ENCODE results near the gene GPR183.

The GPR183 gene

DNA sequence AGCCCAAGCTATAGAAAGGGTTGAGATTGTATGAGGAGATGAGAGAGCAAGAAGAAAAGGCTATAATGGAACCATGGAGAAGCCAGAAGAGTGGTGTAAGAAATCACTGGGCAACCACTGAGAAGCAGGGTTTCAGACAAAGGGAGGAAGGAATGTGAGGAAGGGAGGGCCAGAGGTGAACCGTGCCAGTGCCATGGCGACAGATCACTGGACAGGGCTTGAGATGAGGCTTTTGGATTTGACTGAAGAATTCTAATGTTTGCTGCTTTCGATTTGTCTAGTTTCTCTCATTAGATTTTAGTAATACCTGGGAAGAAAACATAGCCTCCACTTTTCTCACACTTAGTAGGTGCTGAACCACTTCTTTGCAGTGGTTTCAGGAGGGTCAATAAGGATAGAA lies 6.3 kb upstream of the GPR183 start:
- no peak for DNase-seq (ENCODE audit: low read depth in 1 of 2, low spot score in 1 of 2)

DNA sequence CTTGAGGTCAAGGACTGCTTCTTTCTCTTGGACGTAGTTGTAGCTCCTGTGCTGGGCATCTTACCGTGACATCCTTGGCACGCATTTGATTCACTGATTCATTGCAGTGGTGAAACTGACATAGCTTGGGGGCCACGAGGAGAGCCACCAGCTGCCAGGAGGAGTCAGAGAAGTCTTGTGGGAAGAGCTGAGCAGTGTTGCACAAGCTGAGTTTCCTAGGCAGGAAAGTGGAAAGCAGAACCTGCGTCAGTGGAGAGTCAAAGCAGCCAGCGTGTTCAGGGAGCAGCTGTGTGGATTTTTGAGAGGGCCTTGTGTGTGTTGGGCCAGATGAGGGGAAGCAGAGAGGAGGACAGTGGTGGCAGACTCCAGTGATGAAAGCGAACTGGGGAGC lies 5.3 kb upstream of the GPR183 start:
- DNase-seq (ENCODE audit: low read depth in 1 of 2, low spot score in 1 of 2), result no peak

DNA sequence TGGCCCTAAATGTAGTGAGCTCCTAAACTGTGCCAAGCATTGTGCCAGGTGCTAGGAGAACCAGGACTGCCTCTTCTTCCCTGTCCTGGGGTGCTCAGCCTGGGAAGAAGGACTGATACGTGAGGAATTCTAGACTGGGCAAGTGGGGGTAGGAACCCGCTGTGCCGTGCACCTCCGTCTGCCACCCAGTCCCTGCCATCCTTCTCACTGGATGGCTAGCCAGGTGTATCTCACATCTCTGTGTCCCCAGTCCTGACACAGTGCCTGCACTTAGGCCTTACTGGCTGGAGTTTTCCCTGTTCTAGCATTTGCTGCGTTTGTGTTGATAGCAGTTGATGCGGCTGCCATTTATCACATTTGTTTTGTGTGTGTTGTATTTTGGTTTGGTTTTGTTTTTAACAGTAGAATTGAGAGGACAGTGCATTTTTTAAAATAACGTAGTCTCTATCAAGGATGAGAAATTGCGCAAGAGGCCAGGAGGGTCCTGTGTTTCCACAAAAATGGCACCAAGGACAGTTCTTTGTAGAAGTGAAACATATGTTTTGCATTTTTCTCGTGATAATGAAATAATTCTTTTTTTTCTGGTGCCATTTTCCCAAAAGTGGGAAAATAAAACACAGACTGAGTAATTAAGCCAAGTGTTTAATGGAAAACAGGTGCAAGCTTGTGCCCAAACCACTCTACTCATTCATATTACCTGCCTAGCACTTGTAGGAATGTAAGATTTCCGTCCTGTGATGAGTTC lies 4.7 kb upstream of the GPR183 start:
- no peak for DNase-seq (ENCODE audit: low read depth in 1 of 2, low spot score in 1 of 2)

DNA sequence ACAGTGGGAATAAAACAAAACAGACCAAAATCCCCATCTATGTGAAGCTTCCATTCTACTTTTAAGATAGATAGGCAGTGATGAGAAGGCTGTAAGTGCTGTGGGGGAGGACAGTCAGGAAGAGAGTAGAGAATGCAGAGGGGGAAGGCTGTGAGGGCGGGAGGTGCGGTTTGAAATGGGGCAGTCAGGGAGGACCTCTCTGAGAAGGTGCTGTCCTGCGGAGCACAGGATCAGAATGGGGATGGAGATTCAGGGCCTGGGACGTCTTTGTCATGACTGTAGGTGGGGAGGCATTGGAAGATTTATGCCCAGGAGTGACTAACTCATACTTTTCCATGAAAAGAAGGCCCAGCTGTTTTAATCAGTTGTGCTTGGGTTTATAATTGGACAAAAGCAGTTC lies 3.9 kb upstream of the GPR183 start:
- no peak for DNase-seq (ENCODE audit: low read depth in 1 of 2, low spot score in 1 of 2)

DNA sequence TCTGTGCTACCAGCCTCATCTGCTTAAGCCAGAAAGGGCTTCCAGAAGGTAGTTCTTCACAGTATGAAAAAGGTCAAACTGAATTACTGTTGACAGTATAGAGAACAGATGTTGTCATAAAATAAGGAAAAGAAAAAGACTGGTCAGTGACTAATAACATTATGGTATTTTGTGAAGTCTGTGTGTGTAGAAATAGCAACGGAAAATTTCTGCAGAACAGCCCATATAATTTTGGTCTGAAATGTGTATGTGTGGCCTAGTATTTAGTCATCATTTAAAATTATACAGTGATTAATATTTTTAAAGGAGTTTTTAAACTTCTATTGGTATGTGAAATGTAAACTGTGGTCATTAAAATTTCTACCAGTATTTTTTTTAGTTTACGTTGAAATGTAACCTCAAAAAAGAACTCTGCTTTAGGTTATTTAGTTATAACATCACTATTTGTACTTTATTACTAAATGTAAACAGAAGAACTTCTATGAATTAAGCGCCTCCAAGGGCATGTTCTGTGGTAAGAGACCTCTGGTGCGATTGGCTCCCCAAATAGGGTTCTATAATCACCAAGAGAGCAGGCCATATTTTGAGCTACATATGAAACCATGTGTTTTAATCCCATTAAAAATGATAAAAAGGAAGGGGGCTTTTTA lies 3.3 kb upstream of the GPR183 start:
- DNase-seq (ENCODE audit: low read depth in 1 of 2, low spot score in 1 of 2), result no peak

DNA sequence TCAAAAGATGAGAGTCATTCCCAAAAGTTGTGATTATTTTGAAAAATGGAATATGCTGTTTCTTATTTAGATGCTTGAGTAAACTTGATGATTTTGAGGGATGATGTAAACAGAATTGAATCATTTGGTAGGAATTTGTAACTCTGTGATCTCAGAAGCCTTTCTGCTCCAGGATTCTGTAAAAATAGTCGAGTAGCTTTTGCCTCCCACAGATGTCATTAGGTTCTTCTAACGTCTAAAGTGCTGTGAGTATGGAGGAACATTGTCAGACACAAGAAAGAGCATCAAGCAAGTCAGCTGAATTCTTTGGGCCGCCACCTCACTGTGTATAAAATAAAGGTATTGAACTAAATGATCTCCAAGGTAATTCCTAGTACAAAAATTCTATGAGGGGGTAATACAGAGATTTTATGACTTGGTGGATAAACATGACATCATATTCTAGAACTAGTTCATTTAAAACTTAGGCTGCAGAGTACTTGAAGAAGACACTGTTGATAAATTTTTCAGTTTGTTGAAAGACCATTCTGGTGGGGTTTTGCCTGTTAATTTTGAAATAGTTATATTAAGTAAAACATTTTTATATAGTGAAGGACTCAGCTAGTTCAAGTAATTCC lies 1.4 kb upstream of the GPR183 start:
- DNase-seq (ENCODE audit: low read depth in 1 of 2, low spot score in 1 of 2), result no peak

DNA sequence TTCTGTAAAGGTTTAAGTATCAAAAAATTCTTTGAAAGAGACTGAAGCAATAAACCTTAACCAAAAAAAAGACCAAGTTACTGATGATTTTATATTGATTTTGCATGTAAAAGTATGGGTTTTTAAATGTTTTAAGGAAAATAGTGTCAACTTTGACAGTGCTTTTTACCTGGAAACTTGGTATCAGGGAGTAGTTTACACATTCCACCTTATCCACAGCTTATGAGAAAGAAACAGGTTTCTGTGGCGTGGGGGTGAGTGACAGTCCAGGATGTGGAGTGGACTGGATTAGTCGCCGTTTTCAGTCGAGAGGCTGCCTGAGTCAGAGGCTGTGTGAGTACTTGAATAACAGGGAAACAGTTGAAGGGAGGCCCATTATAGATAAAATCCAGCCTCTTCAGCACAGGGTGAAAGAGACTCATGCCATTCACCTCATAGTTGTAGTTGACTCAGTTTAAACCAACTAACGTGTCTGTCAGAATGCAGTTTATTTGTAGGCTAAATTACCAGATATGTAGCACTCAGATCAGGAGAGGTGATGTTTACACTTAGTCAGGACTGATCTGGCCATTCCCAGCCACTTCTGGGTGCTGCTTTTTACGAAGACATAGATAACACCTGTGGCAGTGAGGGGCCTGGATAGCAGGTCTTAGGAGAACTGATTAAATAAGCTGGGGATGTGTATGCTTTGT lies 595 bp upstream of the GPR183 start:
- peak in 1 of 2 donors; percentile 77 for DNase-seq (ENCODE audit: low read depth in 1 of 2, low spot score in 1 of 2)

DNA sequence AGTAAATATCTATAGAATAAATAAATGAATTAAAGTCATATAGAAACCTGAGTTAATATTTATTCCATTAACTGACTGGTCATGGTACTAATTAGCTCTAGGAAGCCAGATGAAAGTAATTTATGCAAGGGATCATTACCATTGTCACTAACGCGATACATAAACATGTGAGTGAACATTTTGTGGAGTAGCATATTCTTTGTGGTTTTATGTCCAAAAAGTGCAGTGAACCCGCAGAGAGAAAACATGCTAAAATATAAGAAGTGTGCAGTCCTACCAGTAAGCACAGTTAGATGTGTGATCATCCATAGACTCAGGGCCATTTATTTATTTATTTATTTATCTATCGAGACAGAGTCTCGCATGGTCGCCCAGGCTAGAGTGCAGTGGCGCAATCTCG lies 1.6 kb downstream of the GPR183 start:
- DNase-seq (ENCODE audit: low read depth in 1 of 2, low spot score in 1 of 2), result no peak

DNA sequence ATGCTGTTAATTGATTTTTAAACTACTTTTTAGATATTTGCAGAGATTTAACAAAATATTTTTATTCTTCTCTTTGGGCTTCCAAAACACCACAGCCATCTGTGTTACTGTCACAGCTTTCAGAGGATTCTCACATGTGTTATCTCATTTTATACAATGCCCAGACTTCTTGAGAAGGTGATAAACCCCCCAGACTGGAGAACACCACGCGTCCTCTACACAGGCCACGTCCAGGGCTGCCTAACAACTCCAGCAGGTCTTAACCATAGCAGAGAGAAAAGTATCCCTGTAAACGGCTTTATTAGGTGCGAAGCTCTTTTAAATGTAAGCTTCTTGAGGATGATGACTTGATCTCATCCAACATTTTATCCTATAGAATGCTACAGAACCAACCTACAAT lies 2.0 kb downstream of the GPR183 start:
- no peak for DNase-seq (ENCODE audit: low read depth in 1 of 2, low spot score in 1 of 2)

DNA sequence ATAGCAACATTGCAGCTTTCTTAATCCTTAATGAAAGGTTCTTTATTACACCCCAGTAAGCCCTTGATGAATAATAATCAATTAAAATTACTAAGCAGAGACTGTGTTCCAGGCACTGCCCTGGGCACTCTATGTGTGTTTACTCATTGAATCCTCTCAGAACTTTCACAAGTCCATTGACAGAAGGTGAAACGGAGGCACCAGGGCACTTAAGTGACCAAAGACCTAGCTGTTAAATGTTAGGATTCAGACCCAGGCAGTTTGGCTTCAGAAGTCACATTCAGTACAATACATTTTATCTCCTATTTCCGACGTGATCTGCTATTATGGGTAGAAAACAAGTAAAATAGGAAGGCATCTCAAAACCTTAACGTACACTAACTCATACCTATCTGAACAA lies 2.7 kb downstream of the GPR183 start:
- no peak for DNase-seq (ENCODE audit: low read depth in 1 of 2, low spot score in 1 of 2)

DNA sequence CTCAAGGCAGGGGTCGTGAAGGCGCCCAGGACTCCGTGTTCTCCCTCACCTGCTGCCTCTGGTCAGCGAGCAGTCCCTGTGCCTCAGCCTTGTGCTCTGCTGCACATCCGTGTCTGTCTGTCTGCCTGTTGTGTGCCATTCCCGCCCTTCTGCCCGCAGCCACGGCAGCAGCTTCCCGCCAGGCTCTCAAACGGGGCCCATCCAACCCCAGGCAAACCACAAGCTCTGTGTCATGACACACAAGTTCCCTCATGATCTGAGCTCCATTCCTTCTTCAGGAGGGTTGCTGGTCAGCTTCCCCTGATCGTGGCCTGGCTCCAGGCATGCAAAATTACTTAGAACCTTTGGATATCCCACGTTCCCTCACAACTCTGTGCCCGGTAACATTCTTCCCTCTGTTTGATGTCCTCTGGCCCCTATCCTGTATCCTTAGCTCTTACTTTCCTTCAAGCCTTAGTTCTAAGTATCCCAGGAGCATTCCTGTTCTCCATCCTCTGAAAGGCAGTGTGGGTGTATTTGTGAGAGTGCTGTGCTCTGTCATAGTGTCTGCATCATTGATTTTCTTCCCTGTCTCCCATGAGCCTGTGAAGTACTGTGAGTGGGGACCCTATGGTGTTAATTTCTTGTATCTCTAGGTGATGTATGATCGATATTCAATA lies 3.2 kb downstream of the GPR183 start:
- peak in 1 of 2 donors; percentile 54 for DNase-seq (ENCODE audit: low read depth in 1 of 2, low spot score in 1 of 2)

DNA sequence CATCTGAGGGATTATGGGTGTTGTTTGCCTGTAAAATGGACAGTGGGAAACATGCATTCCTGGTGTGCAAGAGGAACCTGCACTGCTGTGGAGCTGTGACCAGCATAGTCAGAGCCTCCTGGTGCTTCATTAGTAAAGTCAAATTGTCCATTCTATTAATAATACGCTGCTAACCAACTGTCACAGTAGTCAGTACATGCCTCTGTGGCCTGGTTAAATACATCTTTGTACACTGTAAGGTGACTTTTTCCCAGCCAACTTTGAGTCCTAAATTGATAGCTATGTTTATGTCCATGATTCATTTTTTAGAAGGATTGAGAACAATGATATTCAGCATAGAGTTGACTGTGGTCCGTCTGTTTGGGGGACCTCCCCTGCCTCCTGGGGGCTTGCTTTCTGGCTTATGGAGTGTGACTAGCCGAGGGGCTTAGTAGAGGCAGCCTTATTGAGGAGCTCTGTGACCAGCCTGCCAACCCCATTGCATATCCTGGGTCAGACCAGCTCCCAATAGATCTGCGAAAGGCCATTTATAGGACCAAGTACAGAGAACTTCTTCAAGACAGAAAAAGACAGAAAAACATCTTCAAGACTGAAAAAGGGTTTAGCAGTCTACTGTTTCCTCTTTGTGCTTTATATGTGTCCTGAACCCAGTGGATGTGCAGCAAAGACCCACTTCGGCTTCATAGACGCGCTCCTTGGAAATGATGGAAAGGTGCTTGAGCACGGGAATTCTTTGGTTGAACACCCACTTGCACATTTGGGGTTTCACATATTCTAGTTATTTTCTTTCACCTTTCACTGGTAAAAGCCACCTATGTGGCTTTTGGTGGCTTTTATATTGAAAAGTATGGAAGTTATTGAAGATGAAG lies 4.3 kb downstream of the GPR183 start:
- no peak for DNase-seq (ENCODE audit: low read depth in 1 of 2, low spot score in 1 of 2)

DNA sequence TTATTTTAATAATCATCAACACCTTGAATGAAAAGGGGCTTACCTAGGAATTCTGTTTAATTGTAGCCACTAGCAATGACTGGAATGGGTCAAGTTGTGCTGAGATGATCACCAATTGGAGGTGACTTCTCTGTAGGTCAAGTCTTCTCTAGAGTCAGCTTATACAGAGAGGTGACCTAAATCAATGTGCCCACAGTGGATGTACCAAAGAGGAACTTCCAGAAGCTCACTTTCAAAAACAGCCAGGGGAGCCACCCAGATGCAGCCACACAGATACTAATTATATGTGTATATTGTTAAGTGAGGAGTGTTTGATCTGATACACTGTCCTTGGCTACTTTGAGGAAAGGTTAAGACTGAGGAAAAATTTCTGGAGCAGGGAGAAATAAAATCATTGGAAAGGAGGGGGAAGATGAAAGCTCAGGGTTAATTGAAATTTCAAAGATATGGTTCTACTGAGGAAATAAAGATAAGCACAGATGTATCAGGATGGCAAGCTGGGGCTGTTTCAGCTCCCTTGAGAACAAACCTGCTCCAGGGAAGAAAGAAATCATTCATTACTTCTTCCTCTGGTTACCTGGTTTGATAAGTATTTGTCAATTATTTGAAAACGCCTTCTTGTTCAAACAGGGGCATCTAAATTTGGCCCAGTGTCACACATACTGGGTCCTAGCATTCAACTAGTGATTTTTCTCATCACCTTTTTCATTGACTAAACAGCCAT lies 5.1 kb downstream of the GPR183 start:
- no peak for DNase-seq (ENCODE audit: low read depth in 1 of 2, low spot score in 1 of 2)

DNA sequence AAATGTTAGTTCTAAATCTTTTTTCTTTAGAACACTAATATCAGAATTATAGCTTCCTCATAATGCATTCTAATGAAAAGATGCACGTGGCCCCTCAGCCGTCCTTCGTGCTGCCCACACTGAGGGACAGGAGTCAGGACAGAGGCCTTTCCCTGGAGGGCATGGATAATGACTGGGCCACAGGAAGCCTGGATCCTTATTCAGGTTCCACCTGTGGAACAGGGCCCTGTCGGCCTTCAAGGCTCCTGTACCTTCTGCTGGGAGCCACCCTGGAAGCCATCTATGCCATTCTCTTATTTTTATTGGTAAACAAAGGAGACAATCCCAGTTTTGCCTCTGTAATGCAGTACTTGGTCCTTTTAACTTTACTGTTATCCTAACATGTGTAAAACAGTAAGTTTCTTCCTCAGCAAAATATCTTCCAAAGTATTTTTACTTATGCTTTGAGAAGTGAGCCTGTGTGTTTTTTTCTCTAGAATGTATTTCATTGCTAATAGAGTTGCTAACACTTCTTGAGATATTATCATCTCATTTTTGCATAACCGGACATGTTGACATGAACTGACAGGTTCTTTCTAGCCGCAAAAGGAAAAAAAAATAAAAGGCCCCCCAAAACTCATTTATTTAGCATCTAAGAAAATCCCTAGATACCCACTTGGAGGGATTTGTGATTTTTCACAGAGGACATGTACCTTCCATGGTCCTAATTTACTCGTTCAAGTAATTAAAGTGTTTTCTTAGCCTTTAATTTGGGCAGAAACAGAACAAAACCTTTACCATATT lies 6.0 kb downstream of the GPR183 start:
- no peak for DNase-seq (ENCODE audit: low read depth in 1 of 2, low spot score in 1 of 2)

DNA sequence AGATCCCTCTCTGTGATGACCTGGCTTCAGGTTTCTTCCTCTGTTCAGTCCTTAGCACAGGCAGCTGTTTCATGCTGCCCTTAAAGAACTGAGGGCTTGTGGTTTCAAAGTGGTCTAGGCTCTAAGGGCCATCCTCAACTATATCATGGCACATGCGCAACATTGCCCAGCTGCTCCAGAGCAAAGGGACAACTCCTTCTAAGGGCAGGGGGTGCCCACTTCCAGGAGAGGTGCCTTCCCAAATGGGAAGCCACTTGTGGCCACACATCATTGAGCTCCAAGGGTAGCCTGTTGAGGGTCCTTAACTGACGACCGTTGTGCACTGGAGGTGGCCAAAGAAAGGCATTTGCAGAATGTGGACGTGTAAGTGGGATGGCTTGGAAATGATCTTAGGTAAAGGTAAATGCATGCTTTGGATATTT lies 7.3 kb downstream of the GPR183 start:
- no peak for DNase-seq (ENCODE audit: low read depth in 1 of 2, low spot score in 1 of 2)

DNA sequence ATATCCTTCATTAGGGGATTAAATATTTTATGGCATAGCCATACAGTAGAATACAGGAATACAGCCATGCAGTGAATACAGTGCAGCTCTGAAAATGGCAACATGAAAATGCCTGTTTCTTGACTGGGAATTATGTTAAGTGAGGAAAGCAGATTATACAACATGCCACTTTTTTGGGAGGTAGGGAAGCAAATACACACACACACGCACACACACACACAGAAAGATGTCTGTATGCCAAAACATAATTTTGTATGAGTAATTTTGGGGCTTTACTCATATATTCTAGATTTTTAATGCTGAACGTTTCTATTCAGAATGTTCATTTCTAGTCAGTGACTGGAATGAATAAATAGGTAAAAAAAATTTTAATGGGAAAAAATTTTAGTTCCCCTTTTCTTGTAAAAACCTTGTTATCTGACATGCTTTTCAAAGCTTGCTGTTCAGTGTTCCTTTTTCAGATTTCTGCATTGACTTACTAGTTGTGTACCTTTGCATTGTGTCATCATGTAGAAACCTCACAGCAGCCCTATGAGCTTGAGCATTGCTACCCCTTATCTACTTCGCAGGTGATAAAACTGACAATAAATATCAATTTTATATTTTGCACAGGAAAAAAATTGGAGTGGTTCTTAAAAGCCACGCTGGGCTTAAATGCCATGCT lies 7.8 kb downstream of the GPR183 start:
- no peak for DNase-seq (ENCODE audit: low read depth in 1 of 2, low spot score in 1 of 2)

DNA sequence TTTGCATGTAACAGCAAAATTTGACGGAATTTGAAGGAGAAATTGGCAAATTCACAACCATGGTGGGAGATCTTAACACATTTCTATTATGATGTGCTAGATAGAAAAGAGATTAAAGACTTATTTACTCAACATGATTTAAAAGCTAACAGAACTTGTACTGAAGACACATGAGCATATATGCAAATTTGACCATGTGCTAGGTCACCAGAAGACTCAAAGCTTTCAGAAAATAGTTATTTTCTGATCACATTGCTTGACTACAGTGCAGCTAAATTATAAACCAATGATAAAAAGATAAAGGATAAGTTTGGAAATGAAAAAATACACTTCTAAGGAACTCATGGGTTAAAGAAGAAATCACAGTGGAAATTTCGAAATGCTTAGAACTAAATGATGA lies 9.1 kb downstream of the GPR183 start:
- DNase-seq (ENCODE audit: low read depth in 1 of 2, low spot score in 1 of 2), result no peak

DNA sequence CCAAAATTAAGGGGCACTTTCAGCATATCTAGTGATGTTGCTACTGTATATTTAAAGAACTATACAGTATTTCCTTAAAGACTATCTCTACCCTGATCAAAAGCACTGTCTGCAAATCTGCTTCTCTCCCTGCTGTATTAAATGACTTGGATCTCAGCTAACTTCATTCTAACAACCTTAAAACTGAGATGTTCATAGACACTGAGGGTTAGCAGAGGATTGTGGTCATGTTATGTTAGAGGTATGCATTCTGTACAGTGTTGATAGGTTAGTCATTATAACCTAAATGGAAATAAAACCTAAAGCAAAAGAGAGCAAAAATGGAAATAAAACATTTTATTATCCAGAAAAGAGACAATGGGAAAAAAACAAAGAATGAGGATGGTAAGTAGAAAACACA lies 9.9 kb downstream of the GPR183 start:
- no peak for DNase-seq (ENCODE audit: low read depth in 1 of 2, low spot score in 1 of 2)

DNA sequence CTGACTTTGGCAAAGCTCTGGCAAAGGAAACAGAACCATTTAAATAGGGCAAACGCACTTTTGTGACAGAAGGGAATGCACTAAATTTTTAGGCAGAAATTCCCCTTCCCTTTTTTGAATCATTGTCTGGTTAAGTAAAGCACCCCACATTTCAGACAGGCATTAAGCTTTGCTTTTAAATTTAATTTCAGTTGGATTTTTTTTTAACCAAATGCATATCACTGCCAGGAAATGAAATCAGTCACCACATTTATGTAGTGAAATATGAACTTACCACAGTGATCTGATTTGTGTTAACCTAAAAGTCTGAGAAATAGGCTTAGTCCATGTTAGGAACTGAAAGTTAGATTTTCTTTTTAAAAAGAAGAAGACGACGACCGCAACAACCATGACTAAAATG lies 10.8 kb downstream of the GPR183 start:
- DNase-seq (ENCODE audit: low read depth in 1 of 2, low spot score in 1 of 2), result no peak
